GM12875 (cell line): ENCODE data around the gene PABPN1L.

ENCODE experiments used
- H3K4me3 ChIP-seq: one replicate; pipeline ENCODE4 v1.5.1; 2011; ENCODE audit warnings: low read depth, low read length, control low read depth
- TF ChIP-seq, protein P1 (sequence below): IDR thresholded peaks from 2 replicates; pipeline ENCODE4 v1.5.1; 2011; ENCODE audit warnings: low read depth, mild to moderate bottlenecking, control low read depth, inconsistent platforms, low read length, moderate library complexity, borderline replicate concordance; ENCODE audit not compliant: insufficient read depth

The PABPN1L gene

GRCh38 chr16:88877564-88878289 is 11.3 kb upstream of the PABPN1L start:
- TF ChIP-seq, protein P1, sequence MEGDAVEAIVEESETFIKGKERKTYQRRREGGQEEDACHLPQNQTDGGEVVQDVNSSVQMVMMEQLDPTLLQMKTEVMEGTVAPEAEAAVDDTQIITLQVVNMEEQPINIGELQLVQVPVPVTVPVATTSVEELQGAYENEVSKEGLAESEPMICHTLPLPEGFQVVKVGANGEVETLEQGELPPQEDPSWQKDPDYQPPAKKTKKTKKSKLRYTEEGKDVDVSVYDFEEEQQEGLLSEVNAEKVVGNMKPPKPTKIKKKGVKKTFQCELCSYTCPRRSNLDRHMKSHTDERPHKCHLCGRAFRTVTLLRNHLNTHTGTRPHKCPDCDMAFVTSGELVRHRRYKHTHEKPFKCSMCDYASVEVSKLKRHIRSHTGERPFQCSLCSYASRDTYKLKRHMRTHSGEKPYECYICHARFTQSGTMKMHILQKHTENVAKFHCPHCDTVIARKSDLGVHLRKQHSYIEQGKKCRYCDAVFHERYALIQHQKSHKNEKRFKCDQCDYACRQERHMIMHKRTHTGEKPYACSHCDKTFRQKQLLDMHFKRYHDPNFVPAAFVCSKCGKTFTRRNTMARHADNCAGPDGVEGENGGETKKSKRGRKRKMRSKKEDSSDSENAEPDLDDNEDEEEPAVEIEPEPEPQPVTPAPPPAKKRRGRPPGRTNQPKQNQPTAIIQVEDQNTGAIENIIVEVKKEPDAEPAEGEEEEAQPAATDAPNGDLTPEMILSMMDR, result no peak
- no peak overlapping the region for H3K4me3 ChIP-seq

DNA sequence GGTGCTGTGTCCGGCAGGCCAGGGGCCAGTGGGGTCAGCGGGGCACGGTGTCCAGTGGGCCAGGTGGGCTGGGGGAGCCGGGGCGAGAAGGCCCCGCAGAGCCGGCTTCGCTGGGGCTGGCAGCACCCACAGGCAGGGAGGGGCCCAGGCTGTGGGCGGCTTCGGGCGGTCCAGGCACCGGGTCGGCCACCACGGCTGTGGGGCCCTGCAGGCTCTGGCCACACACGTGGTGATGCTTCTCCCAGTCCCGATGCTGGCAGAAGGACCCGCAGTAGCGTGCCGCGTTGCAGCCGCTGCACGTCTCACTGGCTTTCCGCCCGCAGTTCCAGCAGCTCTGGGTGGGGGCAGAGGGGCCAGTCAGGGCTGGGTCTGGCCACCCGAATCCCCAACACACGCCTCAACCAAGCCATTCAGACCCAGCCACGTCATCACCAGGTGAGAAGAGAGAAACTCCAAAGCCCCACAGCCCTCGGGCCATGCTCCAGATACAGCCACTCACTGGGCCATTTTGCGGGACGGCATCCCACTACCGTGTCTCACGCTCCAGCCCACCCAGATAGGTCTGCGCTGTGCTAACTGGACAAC is 10.6 kb upstream of the PABPN1L start:
- TF ChIP-seq, protein P1, result no peak

DNA sequence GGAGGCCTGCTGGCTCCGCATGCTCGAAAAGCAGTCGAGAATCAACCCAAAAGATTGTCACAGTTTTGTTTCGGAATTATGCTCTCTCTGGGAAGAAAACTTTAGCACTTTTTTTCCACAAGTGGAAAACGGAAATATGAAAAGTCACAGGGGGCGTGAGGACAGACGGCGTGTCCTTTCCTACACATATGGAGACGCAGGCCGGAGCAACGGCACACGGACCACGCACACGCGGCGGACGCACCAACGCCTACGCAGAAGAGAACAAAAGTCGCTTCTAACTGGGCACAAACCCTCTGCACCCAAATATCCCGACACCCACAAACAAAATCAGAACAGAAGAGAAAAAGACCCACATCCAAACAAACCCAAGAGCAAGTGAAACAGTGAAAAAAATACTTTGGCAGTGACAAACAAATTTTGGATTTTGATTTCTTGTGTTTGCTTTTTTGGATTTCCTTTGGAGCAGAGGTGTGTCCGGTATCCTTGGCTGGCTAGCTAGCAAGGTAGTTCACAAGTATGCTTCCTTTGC is 9.3 kb upstream of the PABPN1L start:
- no peak overlapping the region for H3K4me3 ChIP-seq
- TF ChIP-seq, protein P1, result no peak

More for the DNA sequence above, 10.6 kb upstream of the PABPN1L start:
- H3K4me3 ChIP-seq, result no peak overlapping the region

GRCh38 chr16:88874938-88875599 is 8.6 kb upstream of the PABPN1L start:
- no peak overlapping the region for H3K4me3 ChIP-seq
- TF ChIP-seq, protein P1, result no peak

GRCh38 chr16:88872650-88873331 is 6.3 kb upstream of the PABPN1L start:
- TF ChIP-seq, protein P1, result no peak

GRCh38 chr16:88871730-88872416 is 5.4 kb upstream of the PABPN1L start:
- TF ChIP-seq, protein P1, result no peak
- no peak overlapping the region for H3K4me3 ChIP-seq

More at GRCh38 chr16:88872650-88873331, 6.3 kb upstream of the PABPN1L start:
- H3K4me3 ChIP-seq, result no peak overlapping the region
